Panc1 (cell line): ENCODE measurements around the gene GPR141. TPM values are rescaled to one million over a fixed set of nuclear protein-coding genes. Genes with fewer than 3 reads are reported as not detected.

Experiments
- ATAC-seq: fragments of 200-7000 bp; cut with Tn5 transposase; 2 replicates; pipeline ENCODE4 v1.9.1; 2020; ENCODE audit warnings: mild to moderate bottlenecking, moderate library complexity
- BruUV-seq: library from RNA; stranded (reverse); fragments of 400-500 nt; replicated peaks from 2 replicates; lab custom pipeline; 2021; lab: Mats Ljungman, UMichigan
- CTCF ChIA-PET: fragments of 300-600 bp; sonication (Branson Sonifier 250); formaldehyde crosslinking; loops from one replicate; lab custom pipeline; 2022; ENCODE audit warnings: antibody characterized with exemption; lab: Charles Lee
- POLR2A ChIA-PET: fragments of 300-600 bp; sonication (Branson Sonifier 250); formaldehyde crosslinking; loops from one replicate; lab custom pipeline; 2022; ENCODE audit warnings: antibody characterized with exemption; lab: Charles Lee
- DNase-seq: peaks from one replicate; pipeline ENCODE4 v3.0.0-alpha.2; 2010; ENCODE audit warnings: low read depth, low spot score
- H3K27ac ChIP-seq: 2 replicates; pipeline ENCODE4 v1.5.1; 2011; ENCODE audit warnings: mild to moderate bottlenecking, low read length, inconsistent platforms
- H3K27me3 ChIP-seq: fragments of 200-500 bp; sonication (Bioruptor generic); 2 replicates; pipeline ENCODE4 v1.6.0; 2014; ENCODE audit warnings: low read length, inconsistent platforms; ENCODE audit not compliant: control insufficient read depth, insufficient read depth
- H3K36me3 ChIP-seq: fragments of 200-500 bp; sonication (Bioruptor generic); 2 replicates; pipeline ENCODE4 v1.5.1; 2014; ENCODE audit warnings: inconsistent platforms, mild to moderate bottlenecking, low read length, moderate library complexity; ENCODE audit not compliant: control insufficient read depth, insufficient read depth
- H3K4me1 ChIP-seq: 2 replicates; pipeline ENCODE4 v1.5.1; 2011; ENCODE audit warnings: inconsistent platforms, mild to moderate bottlenecking, low read length, moderate library complexity; ENCODE audit not compliant: control insufficient read depth, insufficient read depth
- H3K4me3 ChIP-seq, 2 experiments: 2 replicates each; pipeline ENCODE4 v1.5.1; 2011 to 2012; ENCODE audit warnings: low read depth in 2 of 2, low read length in 2 of 2, mild to moderate bottlenecking in 2 of 2, inconsistent platforms in 1 of 2, moderate library complexity in 1 of 2
- H3K9me3 ChIP-seq: fragments of 200-500 bp; sonication (Bioruptor generic); 2 replicates; pipeline ENCODE4 v1.5.1; 2014; ENCODE audit warnings: low read depth, mild to moderate bottlenecking, inconsistent platforms, low read length, moderate library complexity; ENCODE audit not compliant: control insufficient read depth, insufficient read depth
- POLR2AphosphoS5 ChIP-seq: IDR thresholded peaks from 2 replicates; pipeline ENCODE4 v1.6.1; 2012; ENCODE audit warnings: mild to moderate bottlenecking, low read depth, low read length, moderate library complexity
- REST ChIP-seq, 2 experiments: IDR thresholded peaks; 2 replicates each; pipeline ENCODE4 v1.6.1; 2011 to 2012; ENCODE audit warnings: low read depth in 2 of 2, control low read depth in 1 of 2, low read length in 1 of 2, mild to moderate bottlenecking in 1 of 2, moderate library complexity in 1 of 2; ENCODE audit not compliant: insufficient read depth in 1 of 2
- SIN3A ChIP-seq: IDR thresholded peaks from 2 replicates; pipeline ENCODE4 v1.6.1; 2012; ENCODE audit warnings: low read depth, mild to moderate bottlenecking, low read length, moderate library complexity, borderline replicate concordance; ENCODE audit not compliant: insufficient read depth
- TCF7L2 ChIP-seq: IDR thresholded peaks from 2 replicates; pipeline ENCODE4 v1.6.1; 2011; ENCODE audit warnings: mild to moderate bottlenecking, low read depth, low read length, inconsistent platforms
- in situ Hi-C: cut with HindIII; loops from 2 replicates; pipeline ENCODE4 v1.10.0; 2016; ENCODE audit warnings: low sequenced_read_pairs, low pct_unique_long_range_greater_than_20kb
- intact Hi-C: fragments of 100-400 bp; cut with micrococcal nuclease; formaldehyde crosslinking; loops from one replicate; pipeline ENCODE4 v1.10.0; 2022; ENCODE audit not compliant: unreplicated experiment
- total RNA-seq: library from RNA; stranded (reverse); gene quantifications from one replicate; pipeline ENCODE4 v1.2.1, GENCODE V29; 2021; ENCODE audit not compliant: unreplicated experiment
- TF ChIP-seq, protein P1 (sequence below): fragments of 450-650 bp; IDR thresholded peaks from 2 replicates; pipeline ENCODE4 v1.5.1; 2017; ENCODE audit warnings: mild to moderate bottlenecking

Gene GPR141
- total RNA-seq, 1 experiment from 2014 or later = not detected

DNA sequence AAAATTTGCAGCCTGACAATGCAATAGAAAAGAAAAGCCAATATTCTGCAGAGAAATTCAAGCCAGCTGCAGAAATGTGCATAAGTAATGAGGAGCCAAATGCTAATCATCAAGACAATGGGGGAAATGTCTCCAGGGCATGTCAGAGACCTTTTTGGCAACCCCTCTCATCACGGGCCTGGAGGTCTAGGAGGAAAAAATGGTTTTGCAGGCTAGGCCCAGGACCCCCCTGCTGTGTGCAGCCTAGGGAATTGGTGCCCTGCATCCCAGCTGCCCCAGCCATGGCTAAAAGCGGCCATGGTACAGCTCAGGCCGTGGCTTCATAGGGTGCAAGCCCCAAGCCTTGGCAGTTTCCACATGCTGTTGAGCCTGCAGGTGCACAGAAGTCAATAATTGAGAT, 92.4 kb downstream of the GPR141 start:
- TF ChIP-seq SIN3A = no peak
- TF ChIP-seq POLR2AphosphoS5 = no peak
- TF ChIP-seq TCF7L2 = no peak
- TF ChIP-seq REST (IDR thresholded peaks at IDR 0.05; ENCODE audit: insufficient read depth in 1 of 2, low read depth in 2 of 2, low read length in 1 of 2) = no peak
- TF ChIP-seq, protein P1, sequence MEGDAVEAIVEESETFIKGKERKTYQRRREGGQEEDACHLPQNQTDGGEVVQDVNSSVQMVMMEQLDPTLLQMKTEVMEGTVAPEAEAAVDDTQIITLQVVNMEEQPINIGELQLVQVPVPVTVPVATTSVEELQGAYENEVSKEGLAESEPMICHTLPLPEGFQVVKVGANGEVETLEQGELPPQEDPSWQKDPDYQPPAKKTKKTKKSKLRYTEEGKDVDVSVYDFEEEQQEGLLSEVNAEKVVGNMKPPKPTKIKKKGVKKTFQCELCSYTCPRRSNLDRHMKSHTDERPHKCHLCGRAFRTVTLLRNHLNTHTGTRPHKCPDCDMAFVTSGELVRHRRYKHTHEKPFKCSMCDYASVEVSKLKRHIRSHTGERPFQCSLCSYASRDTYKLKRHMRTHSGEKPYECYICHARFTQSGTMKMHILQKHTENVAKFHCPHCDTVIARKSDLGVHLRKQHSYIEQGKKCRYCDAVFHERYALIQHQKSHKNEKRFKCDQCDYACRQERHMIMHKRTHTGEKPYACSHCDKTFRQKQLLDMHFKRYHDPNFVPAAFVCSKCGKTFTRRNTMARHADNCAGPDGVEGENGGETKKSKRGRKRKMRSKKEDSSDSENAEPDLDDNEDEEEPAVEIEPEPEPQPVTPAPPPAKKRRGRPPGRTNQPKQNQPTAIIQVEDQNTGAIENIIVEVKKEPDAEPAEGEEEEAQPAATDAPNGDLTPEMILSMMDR = no peak
- POLR2A ChIA-PET = no interaction called here
- Histone ChIP-seq H3K27ac (no peak overlapping the region), H3K4me3 (no peak overlapping the region), H3K9me3 (no peaks in the 10 kb centered on the region), H3K36me3 (no peaks in the 10 kb centered on the region), H3K4me1 (no peaks in the 10 kb centered on the region), H3K27me3 (no peaks in the 10 kb centered on the region)
- in situ Hi-C loops (no loop called here), intact Hi-C loops (no loop called here)
- DNase-seq = no peak
- no TSS peak for BruUV-seq
- CTCF ChIA-PET = no interaction called here
- ATAC-seq = no peak

- BruUV-seq = no TSS peak
- POLR2A ChIA-PET = interaction anchor here (0.5 kb wide), 1 partner anchor 209 kb away, joined by 6 read pairs; no protein-coding TSS in a partner anchor
- TF ChIP-seq POLR2AphosphoS5 = no peak
- TF ChIP-seq SIN3A = no peak
- TF ChIP-seq, protein P1 = no peak
- no peak for TF ChIP-seq REST (IDR thresholded peaks at IDR 0.05; ENCODE audit: insufficient read depth in 1 of 2, low read depth in 2 of 2, low read length in 1 of 2)
- no peak for TF ChIP-seq TCF7L2
Measured at GRCh38 chr7:37781156-37781555, 97.6 kb downstream of the GPR141 start.

More at GRCh38 chr7:37781156-37781555, 97.6 kb downstream of the GPR141 start:
- Histone ChIP-seq H3K4me1 (no peaks in the 10 kb centered on the region), H3K36me3 (no peaks in the 10 kb centered on the region), H3K27ac (no peak overlapping the region), H3K4me3 (no peak overlapping the region), H3K9me3 (no peaks in the 10 kb centered on the region), H3K27me3 (no peaks in the 10 kb centered on the region)
- CTCF ChIA-PET = no interaction called here
- intact Hi-C loops (no loop called here), in situ Hi-C loops (no loop called here)
- DNase-seq = no peak
- no peak for ATAC-seq
